ENCODE measurements around the gene QRSL1. TPM values are rescaled to one million over a fixed set of nuclear protein-coding genes. Genes with fewer than 3 reads are reported as not detected.

The QRSL1 gene
- total and polyA plus RNA-seq, 2 of the 4 experiments (the other 2 are of a cell fraction) = 6.1 to 10.9 TPM

DNA sequence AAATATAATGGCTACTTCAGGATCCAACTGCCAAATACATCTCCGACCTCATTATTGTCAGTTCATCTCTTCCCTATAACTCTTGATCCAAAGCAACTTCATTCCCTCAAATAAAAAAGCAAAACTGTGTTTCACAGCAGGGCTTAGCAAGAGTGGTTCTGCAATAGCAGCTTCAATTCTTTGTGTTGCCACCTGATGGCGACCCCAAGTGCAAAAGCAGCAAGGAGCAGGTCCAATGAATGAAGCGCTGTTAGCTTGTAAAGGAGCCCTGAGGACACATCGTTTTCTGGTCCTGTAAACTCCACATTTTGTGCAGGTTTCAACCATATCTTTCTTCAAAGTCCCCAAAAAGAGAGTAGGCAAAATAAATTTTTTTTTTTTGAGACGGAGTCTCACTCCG is 19.7 kb upstream of the QRSL1 start:
- WGBS, 2 experiments (ENCODE audit: extremely low coverage in 2 of 2, insufficient read length in 1 of 2) = 93% methylated on average over 3 of the region's 6 CpGs; no CpG with 5 or more reads in 1 of the 2 experiments

More for the DNA sequence above, 19.7 kb upstream of the QRSL1 start:
- Histone ChIP-seq H3K27ac (ENCODE audit: insufficient read depth, low read length) (no peak overlapping the region), H3K9ac (ENCODE audit: low read depth, low read length) (no peak overlapping the region), H3K9me1 (ENCODE audit: insufficient read depth, low read length) (no peaks in the 10 kb centered on the region), H3K18ac (ENCODE audit: low read depth, low read length) (no peak overlapping the region), H3K4me1 (ENCODE audit: control insufficient read depth, insufficient read depth, low read length) (no peaks in the 10 kb centered on the region), H4K91ac (ENCODE audit: insufficient read depth, low read depth, low read length) (no peak overlapping the region), H3K14ac (replicated peaks; ENCODE audit: low read depth, low read length) (no peak overlapping the region), H3K23ac (ENCODE audit: low read depth, low read length) (no peak overlapping the region), H4K8ac (ENCODE audit: low read depth in 2 of 2, low read length in 2 of 2) (no peak overlapping the region), H2BK5ac (ENCODE audit: low read depth, low read length, poor library complexity, severe bottlenecking) (no peak overlapping the region), H3K4me3 (ENCODE audit: insufficient read depth, low read depth, low read length) (no peak overlapping the region), H3K4me2 (ENCODE audit: low read depth, low read length) (no peak overlapping the region), H2AFZ (replicated peaks; ENCODE audit: low read length, poor library complexity) (no peak overlapping the region), H3K79me1 (ENCODE audit: low read depth in 1 of 2, low read length in 2 of 2) (no peaks in the 10 kb centered on the region), H3K36me3 (ENCODE audit: control insufficient read depth, insufficient read depth, low read length) (no peaks in the 10 kb centered on the region), H2BK20ac (ENCODE audit: low read depth, low read length) (no peak overlapping the region), H2BK120ac (ENCODE audit: low read depth, low read length) (no peak overlapping the region), H3K56ac (ENCODE audit: extremely low read depth, insufficient read depth, low read length) (no peak overlapping the region), H2AK5ac (ENCODE audit: low read depth, low read length) (no peak overlapping the region), H4K20me1 (ENCODE audit: insufficient read depth, low read length) (no peaks in the 10 kb centered on the region), H3K27me3 (ENCODE audit: control insufficient read depth, insufficient read depth, low read length) (no peaks in the 10 kb centered on the region), H2AK9ac (replicated peaks; ENCODE audit: low read depth, low read length, poor library complexity) (no peak overlapping the region), H3K9me3 (ENCODE audit: control insufficient read depth, insufficient read depth, low read length) (no peaks in the 10 kb centered on the region), H4K5ac (ENCODE audit: low read depth, low read length) (no peak overlapping the region), H3K4ac (ENCODE audit: low read depth, low read length) (no peak overlapping the region), H2BK15ac (ENCODE audit: low read depth, low read length) (no peak overlapping the region)
- TF ChIP-seq, protein P1, sequence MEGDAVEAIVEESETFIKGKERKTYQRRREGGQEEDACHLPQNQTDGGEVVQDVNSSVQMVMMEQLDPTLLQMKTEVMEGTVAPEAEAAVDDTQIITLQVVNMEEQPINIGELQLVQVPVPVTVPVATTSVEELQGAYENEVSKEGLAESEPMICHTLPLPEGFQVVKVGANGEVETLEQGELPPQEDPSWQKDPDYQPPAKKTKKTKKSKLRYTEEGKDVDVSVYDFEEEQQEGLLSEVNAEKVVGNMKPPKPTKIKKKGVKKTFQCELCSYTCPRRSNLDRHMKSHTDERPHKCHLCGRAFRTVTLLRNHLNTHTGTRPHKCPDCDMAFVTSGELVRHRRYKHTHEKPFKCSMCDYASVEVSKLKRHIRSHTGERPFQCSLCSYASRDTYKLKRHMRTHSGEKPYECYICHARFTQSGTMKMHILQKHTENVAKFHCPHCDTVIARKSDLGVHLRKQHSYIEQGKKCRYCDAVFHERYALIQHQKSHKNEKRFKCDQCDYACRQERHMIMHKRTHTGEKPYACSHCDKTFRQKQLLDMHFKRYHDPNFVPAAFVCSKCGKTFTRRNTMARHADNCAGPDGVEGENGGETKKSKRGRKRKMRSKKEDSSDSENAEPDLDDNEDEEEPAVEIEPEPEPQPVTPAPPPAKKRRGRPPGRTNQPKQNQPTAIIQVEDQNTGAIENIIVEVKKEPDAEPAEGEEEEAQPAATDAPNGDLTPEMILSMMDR (conservative IDR thresholded peaks at IDR 0.05; ENCODE audit: low read depth, low read length) = 0 out of 2 replicates have a peak, but pooled peaks have one; percentile 7
- no peak for TF ChIP-seq POLR2A (IDR thresholded peaks at IDR 0.05; ENCODE audit: low read depth, low read length)
- BruUV-seq (replicated peaks) = no TSS peak
- in situ Hi-C loops (cut with MboI; ENCODE audit: low sequenced_read_pairs) (no loop called here), dilution Hi-C loops (cut with HindIII; ENCODE audit: low sequenced_read_pairs, unreplicated experiment) (no loop called here), intact Hi-C loops (cut with micrococcal nuclease) (loop anchor here (2.0 kb wide), 1 partner anchor 15 kb away; no protein-coding TSS in a partner anchor)
- POLR2A ChIA-PET (ENCODE audit: unreplicated experiment) = no interaction called here
- ATAC-seq (ENCODE audit: low read depth) (no peak), DNase-seq (no peak)
- CTCF ChIA-PET = interaction anchor here (0.6 to 1.0 kb wide), 3 partner anchors 17 to 1235 kb away, joined by 3 to 4 read pairs (median 3); no protein-coding TSS in a partner anchor

Data from IMR-90 (cell line).